DOHH2 (cell line): ENCODE data around the gene PEPD.

ENCODE experiments used
- CTCF ChIP-seq: fragments of 200-600 bp; sonication (generic); IDR thresholded peaks from one replicate; pipeline ENCODE4 v1.5.1; 2014; ENCODE audit warnings: antibody characterized with exemption, mild to moderate bottlenecking, low read depth, low read length; ENCODE audit not compliant: poor library complexity, severe bottlenecking
- EZH2phosphoT487 ChIP-seq: fragments of 200-600 bp; sonication (generic); IDR thresholded peaks from 2 replicates; pipeline ENCODE4 v1.6.1; 2017; ENCODE audit warnings: borderline replicate concordance, mild to moderate bottlenecking, antibody characterized with exemption, low read length, moderate library complexity, mixed read lengths

GRCh38 chr19:33358408-33358807 is 163.2 kb downstream of the PEPD start:
- TF ChIP-seq CTCF (no peak), EZH2phosphoT487 (no peak)
